Loucy (cell line): Measurements from ENCODE around the gene NPBWR2.

Experiments used
- H2AFZ ChIP-seq: fragments of 200-600 bp; sonication (generic); 2 replicates; pipeline ENCODE4 v1.6.0; 2016; ENCODE audit warnings: antibody characterized with exemption, mild to moderate bottlenecking, low read length, moderate library complexity
- H3F3A ChIP-seq: fragments of 200-600 bp; 2 replicates; pipeline ENCODE4 v1.6.0; 2016; ENCODE audit warnings: antibody characterized with exemption, low read depth, mild to moderate bottlenecking
- H3K27me3 ChIP-seq: fragments of 200-600 bp; sonication (generic); 2 replicates; pipeline ENCODE4 v1.6.1; 2014; ENCODE audit warnings: low read length, mild to moderate bottlenecking; ENCODE audit not compliant: insufficient read depth, poor library complexity, severe bottlenecking
- H3K36me3 ChIP-seq: fragments of 200-600 bp; sonication (generic); 2 replicates; pipeline ENCODE4 v1.6.1; 2016; ENCODE audit warnings: low read length; ENCODE audit not compliant: insufficient read depth
- H3K4me1 ChIP-seq: fragments of 200-600 bp; sonication (generic); 2 replicates; pipeline ENCODE4 v1.5.1; 2014; ENCODE audit warnings: low read length, mild to moderate bottlenecking; ENCODE audit not compliant: insufficient read depth, poor library complexity, severe bottlenecking
- H3K4me2 ChIP-seq: fragments of 200-600 bp; sonication (generic); 2 replicates; pipeline ENCODE4 v1.6.0; 2014; ENCODE audit warnings: antibody characterized with exemption, low read length, low read depth, mild to moderate bottlenecking; ENCODE audit not compliant: poor library complexity, severe bottlenecking
- H3K4me3 ChIP-seq: fragments of 200-600 bp; sonication (generic); 2 replicates; pipeline ENCODE4 v1.5.1; 2014; ENCODE audit warnings: low read length, mild to moderate bottlenecking, mixed read lengths; ENCODE audit not compliant: poor library complexity, severe bottlenecking
- H3K79me2 ChIP-seq: fragments of 200-600 bp; sonication (generic); 2 replicates; pipeline ENCODE4 v1.6.1; 2014; ENCODE audit warnings: low read length; ENCODE audit not compliant: insufficient read depth
- H3K9ac ChIP-seq: fragments of 200-600 bp; sonication (generic); 2 replicates; pipeline ENCODE4 v1.6.0; 2014; ENCODE audit warnings: mild to moderate bottlenecking, low read depth, low read length, moderate library complexity; ENCODE audit not compliant: poor library complexity, severe bottlenecking
- H3K9me2 ChIP-seq: fragments of 200-600 bp; sonication (generic); replicated peaks from 2 replicates; pipeline ENCODE4 v1.6.1; 2016; ENCODE audit warnings: low read depth, low read length, mixed read lengths
- H3K9me3 ChIP-seq: fragments of 200-600 bp; sonication (generic); 2 replicates; pipeline ENCODE4 v1.6.1; 2014; ENCODE audit warnings: mild to moderate bottlenecking, antibody characterized with exemption, low read length, low read depth; ENCODE audit not compliant: insufficient read depth
- H4K20me1 ChIP-seq: fragments of 200-600 bp; sonication (generic); 2 replicates; pipeline ENCODE4 v1.6.0; 2014; ENCODE audit warnings: antibody characterized with exemption, low read length, mild to moderate bottlenecking; ENCODE audit not compliant: insufficient read depth, poor library complexity, severe bottlenecking
- EZH2phosphoT487 ChIP-seq: fragments of 200-600 bp; IDR thresholded peaks from 2 replicates; pipeline ENCODE4 v1.6.1; 2018; ENCODE audit warnings: antibody characterized with exemption, mild to moderate bottlenecking, moderate library complexity, borderline replicate concordance
- TF ChIP-seq, protein P1 (sequence below): fragments of 200-600 bp; sonication (generic); conservative IDR thresholded peaks from 2 replicates; pipeline ENCODE4 v1.5.1; 2014; ENCODE audit warnings: mild to moderate bottlenecking, antibody characterized with exemption, low read length

Gene NPBWR2

DNA sequence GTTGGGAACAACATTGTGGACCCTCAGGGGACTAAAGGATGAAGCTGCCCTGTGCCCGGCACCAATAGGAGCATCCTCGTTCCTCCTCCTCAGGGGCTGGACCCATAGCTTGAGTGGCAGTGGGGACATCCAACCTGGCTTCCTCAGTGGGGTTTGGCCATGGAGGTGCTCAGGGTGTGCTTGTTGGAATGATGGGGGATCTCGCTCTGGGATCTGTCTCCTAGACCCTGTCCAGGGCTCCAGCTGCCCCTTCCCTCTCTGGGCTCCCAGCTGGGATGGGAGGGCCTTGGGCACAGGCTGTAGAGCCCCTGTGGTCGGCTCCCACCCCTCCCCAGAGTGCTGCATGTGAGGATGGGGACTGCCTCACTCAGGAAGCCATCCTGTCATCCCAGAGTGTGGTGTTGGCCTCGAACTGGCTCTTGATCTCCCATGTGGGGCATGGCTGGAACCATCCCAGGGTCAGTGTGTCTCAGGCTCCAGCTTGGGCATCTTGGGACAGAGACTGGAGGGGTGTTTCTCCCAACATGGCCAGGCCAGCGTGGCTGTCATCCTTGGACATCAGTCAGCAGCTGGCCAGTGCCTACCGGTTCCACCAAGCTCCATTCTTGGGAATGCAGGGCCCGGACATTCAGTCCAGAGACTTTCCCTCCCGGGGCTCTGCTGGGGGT, 47.4 kb upstream of the NPBWR2 start:
- H3K9me2 ChIP-seq: no peaks in the 10 kb centered on the region
- no peaks in the 10 kb centered on the region for H4K20me1 ChIP-seq
- H3K9me3 ChIP-seq: peaks cover 8% of the 10 kb centered on the region; the same call in 1 of the 2 replicates
- no peaks in the 10 kb centered on the region for H3K4me1 ChIP-seq
- H2AFZ ChIP-seq: no peak overlapping the region
- no peak for TF ChIP-seq EZH2phosphoT487
- H3F3A ChIP-seq: no peaks in the 10 kb centered on the region; the same call in 1 of the 2 replicates
- no peaks in the 10 kb centered on the region for H3K27me3 ChIP-seq
- H3K36me3 ChIP-seq: no peaks in the 10 kb centered on the region
- no peak overlapping the region for H3K4me3 ChIP-seq
- no peak overlapping the region for H3K4me2 ChIP-seq
- no peaks in the 10 kb centered on the region for H3K79me2 ChIP-seq
- no peak overlapping the region for H3K9ac ChIP-seq

DNA sequence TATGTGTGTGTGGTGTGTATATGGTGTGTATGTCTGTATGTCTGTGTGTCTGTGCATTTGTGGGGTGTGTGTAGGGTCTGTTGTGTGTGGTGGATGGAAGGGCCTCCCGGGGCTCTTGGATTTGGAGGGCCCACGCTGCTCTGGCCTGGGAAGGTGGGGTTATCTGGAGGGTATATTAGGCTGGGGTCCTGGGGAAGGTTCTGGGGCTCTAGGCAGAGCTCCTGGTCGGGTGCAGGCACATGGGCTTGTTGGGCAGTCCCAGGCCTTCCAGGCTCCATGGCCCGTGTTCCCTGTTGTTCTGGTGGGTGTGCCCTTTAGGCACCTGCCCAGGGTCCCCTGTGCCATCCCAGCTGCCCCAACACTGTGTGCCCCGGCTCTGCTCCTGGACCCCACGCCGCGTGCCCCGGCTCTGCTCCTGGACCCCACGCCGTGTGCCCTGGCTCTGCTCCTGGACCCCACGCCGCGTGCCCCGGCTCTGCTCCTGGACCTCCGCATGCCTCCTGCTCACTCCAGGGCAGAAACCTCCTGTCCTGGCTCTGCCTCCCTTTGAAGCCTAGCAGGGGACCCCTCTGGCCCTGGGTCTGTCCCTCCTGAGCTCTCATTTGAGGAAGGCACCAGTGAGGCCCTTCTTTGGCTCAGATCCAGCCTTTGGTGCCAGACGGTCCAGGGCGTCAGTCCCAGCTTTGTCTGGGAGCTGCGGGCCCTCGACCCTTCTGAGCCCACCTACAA, 46.7 kb upstream of the NPBWR2 start:
- Histone ChIP-seq H3K9me2 (no peaks in the 10 kb centered on the region), H3K9me3 (peaks cover 12% of the 10 kb centered on the region; the same call in 1 of the 2 replicates), H2AFZ (no peak overlapping the region), H3K9ac (no peak overlapping the region), H3K79me2 (no peaks in the 10 kb centered on the region), H3K36me3 (no peaks in the 10 kb centered on the region), H3F3A (no peaks in the 10 kb centered on the region; the same call in 1 of the 2 replicates), H3K4me2 (no peak overlapping the region), H3K4me3 (no peak overlapping the region), H4K20me1 (no peaks in the 10 kb centered on the region), H3K27me3 (no peaks in the 10 kb centered on the region), H3K4me1 (no peaks in the 10 kb centered on the region)
- TF ChIP-seq EZH2phosphoT487: no peak
- TF ChIP-seq, protein P1, sequence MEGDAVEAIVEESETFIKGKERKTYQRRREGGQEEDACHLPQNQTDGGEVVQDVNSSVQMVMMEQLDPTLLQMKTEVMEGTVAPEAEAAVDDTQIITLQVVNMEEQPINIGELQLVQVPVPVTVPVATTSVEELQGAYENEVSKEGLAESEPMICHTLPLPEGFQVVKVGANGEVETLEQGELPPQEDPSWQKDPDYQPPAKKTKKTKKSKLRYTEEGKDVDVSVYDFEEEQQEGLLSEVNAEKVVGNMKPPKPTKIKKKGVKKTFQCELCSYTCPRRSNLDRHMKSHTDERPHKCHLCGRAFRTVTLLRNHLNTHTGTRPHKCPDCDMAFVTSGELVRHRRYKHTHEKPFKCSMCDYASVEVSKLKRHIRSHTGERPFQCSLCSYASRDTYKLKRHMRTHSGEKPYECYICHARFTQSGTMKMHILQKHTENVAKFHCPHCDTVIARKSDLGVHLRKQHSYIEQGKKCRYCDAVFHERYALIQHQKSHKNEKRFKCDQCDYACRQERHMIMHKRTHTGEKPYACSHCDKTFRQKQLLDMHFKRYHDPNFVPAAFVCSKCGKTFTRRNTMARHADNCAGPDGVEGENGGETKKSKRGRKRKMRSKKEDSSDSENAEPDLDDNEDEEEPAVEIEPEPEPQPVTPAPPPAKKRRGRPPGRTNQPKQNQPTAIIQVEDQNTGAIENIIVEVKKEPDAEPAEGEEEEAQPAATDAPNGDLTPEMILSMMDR: no peak

DNA sequence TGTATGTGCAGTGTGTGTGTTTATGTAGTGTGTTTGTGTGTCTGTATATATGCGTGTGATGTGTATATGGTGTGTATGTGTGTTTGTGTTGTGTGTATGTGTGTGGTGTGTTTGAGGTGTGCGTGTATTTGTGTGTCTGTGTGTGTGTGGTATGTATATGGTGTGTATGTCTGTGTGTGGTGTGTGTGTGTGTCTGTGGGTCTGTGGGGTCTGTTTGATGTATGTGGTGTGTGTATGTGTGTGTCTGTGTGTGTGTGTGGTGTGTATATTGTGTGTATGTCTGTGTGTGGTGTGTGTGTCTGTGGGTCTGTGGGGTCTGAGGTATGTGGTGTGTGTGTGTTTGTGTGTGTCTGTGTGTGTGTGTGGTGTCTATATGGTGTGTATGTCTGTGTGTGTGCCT, 46.0 kb upstream of the NPBWR2 start:
- Histone ChIP-seq H3K9me2 (no peaks in the 10 kb centered on the region), H3K4me2 (no peak overlapping the region)

More for the DNA sequence above, 46.0 kb upstream of the NPBWR2 start:
- Histone ChIP-seq H2AFZ (no peak overlapping the region), H3K4me3 (no peak overlapping the region), H4K20me1 (no peaks in the 10 kb centered on the region), H3K79me2 (no peaks in the 10 kb centered on the region), H3K4me1 (no peaks in the 10 kb centered on the region), H3K9ac (no peak overlapping the region), H3K36me3 (no peaks in the 10 kb centered on the region), H3K9me3 (peaks cover 14% of the 10 kb centered on the region; the same call in 1 of the 2 replicates), H3F3A (no peaks in the 10 kb centered on the region; the same call in 1 of the 2 replicates), H3K27me3 (no peaks in the 10 kb centered on the region)
- TF ChIP-seq, protein P1: no peak
- TF ChIP-seq EZH2phosphoT487: no peak
